Prostate gland (tissue), 2 donors: ENCODE measurements around the gene GTF3A.

Experiments used
- POLR2A ChIP-seq: fragments of 450-650 bp; IDR thresholded peaks from one replicate; pipeline ENCODE4 v1.6.1; 2016; ENCODE audit warnings: antibody characterized with exemption, mild to moderate bottlenecking
- POLR2AphosphoS5 ChIP-seq: sonication (generic); formaldehyde crosslinking; IDR thresholded peaks from one replicate; pipeline ENCODE4 v1.6.1; 2017; ENCODE audit warnings: antibody characterized with exemption
- TF ChIP-seq, protein P1 (sequence below), 4 experiments: fragments of 200-600 bp in 2 of 4; fragments of 450-650 bp in 2 of 4; sonication (generic) in 2 of 4; IDR thresholded peaks; 1 replicate in 3 of 4; 2 replicates in 1 of 4; pipeline ENCODE4 v1.5.1; 2016 to 2019; ENCODE audit warnings: antibody characterized with exemption in 4 of 4, mild to moderate bottlenecking in 2 of 4, moderate library complexity in 2 of 4

- TF ChIP-seq, protein P1, sequence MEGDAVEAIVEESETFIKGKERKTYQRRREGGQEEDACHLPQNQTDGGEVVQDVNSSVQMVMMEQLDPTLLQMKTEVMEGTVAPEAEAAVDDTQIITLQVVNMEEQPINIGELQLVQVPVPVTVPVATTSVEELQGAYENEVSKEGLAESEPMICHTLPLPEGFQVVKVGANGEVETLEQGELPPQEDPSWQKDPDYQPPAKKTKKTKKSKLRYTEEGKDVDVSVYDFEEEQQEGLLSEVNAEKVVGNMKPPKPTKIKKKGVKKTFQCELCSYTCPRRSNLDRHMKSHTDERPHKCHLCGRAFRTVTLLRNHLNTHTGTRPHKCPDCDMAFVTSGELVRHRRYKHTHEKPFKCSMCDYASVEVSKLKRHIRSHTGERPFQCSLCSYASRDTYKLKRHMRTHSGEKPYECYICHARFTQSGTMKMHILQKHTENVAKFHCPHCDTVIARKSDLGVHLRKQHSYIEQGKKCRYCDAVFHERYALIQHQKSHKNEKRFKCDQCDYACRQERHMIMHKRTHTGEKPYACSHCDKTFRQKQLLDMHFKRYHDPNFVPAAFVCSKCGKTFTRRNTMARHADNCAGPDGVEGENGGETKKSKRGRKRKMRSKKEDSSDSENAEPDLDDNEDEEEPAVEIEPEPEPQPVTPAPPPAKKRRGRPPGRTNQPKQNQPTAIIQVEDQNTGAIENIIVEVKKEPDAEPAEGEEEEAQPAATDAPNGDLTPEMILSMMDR (IDR thresholded peaks at IDR 0.05): no peak
- TF ChIP-seq POLR2AphosphoS5 (no peak), POLR2A (no peak)
Measured at GRCh38 chr13:27421101-27421871, 3.1 kb upstream of the GTF3A start.
